K562 (cell line): Measurements from ENCODE around the gene USP28. TPM values are rescaled to one million over a fixed set of nuclear protein-coding genes. Genes with fewer than 3 reads are reported as not detected.

ENCODE experiments used
- ARNT ChIP-seq, 2 experiments: fragments of 450-650 bp; IDR thresholded peaks; 2 replicates each; pipeline ENCODE4 v1.6.1; 2016; ENCODE audit warnings: mild to moderate bottlenecking in 1 of 2
- BRF2 ChIP-seq: IDR thresholded peaks from 3 replicates; pipeline ENCODE4 v1.6.1; 2011; ENCODE audit warnings: borderline replicate concordance, mild to moderate bottlenecking; ENCODE audit not compliant: insufficient read length, insufficient read depth
- CBFA2T2 ChIP-seq: fragments of 450-650 bp; conservative IDR thresholded peaks from 2 replicates; pipeline ENCODE4 v1.6.1; 2017; ENCODE audit warnings: mild to moderate bottlenecking
- GTF2E2 ChIP-seq: fragments of 200-800 bp; sonication (Bioruptor generic); IDR thresholded peaks from 2 replicates; pipeline ENCODE4 v1.6.1; 2016; ENCODE audit warnings: missing genetic modification characterization, missing compliant biosample characterization
- HINFP ChIP-seq: fragments of 450-650 bp; conservative IDR thresholded peaks from 2 replicates; pipeline ENCODE4 v1.6.1; 2016; ENCODE audit warnings: missing genetic modification characterization, low read depth, mild to moderate bottlenecking, control low read depth, missing compliant biosample characterization
- ILK ChIP-seq: fragments of 450-650 bp; IDR thresholded peaks from 2 replicates; pipeline ENCODE4 v1.6.1; 2016; ENCODE audit warnings: missing genetic modification characterization, low read depth, mild to moderate bottlenecking, missing compliant biosample characterization, moderate library complexity, borderline replicate concordance
- KLF10 ChIP-seq: fragments of 250-450 bp; sonication (Bioruptor Pico); IDR thresholded peaks from 2 replicates; pipeline ENCODE4 v1.6.1; 2021; ENCODE audit warnings: matching md5 sums
- MCM2 ChIP-seq: fragments of 450-650 bp; IDR thresholded peaks from 2 replicates; pipeline ENCODE4 v1.6.1; 2017; ENCODE audit warnings: low read depth, mild to moderate bottlenecking
- POLR2G ChIP-seq: fragments of 200-400 bp; formaldehyde crosslinking; IDR thresholded peaks from 2 replicates; pipeline ENCODE4 v1.6.1; 2017; ENCODE audit warnings: low read depth, mild to moderate bottlenecking, antibody characterized with exemption, low read length, moderate library complexity
- PRDM10 ChIP-seq: fragments of 450-650 bp; IDR thresholded peaks from 2 replicates; pipeline ENCODE4 v1.6.1; 2018; ENCODE audit not compliant: partially characterized antibody
- RBBP5 ChIP-seq: fragments of 200-600 bp; sonication (generic); IDR thresholded peaks from 2 replicates; pipeline ENCODE4 v1.6.1; 2012; ENCODE audit warnings: borderline replicate concordance, mild to moderate bottlenecking, low read length, control low read depth, inconsistent platforms; ENCODE audit not compliant: insufficient read depth, poor library complexity, severe bottlenecking
- RBM17 ChIP-seq: fragments of 200-400 bp; formaldehyde crosslinking; IDR thresholded peaks from 2 replicates; pipeline ENCODE4 v1.6.1; 2017; ENCODE audit warnings: low read depth, mild to moderate bottlenecking, low read length, borderline replicate concordance
- SMARCC2 ChIP-seq: fragments of 450-650 bp; IDR thresholded peaks from 2 replicates; pipeline ENCODE4 v1.6.1; 2017; ENCODE audit warnings: antibody characterized with exemption, moderate library complexity, mild to moderate bottlenecking, low read depth
- SOX6 ChIP-seq: fragments of 450-650 bp; IDR thresholded peaks from 2 replicates; pipeline ENCODE4 v1.6.1; 2014; ENCODE audit warnings: mild to moderate bottlenecking
- SRSF9 ChIP-seq: fragments of 200-400 bp; formaldehyde crosslinking; IDR thresholded peaks from 2 replicates; pipeline ENCODE4 v1.6.1; 2017; ENCODE audit warnings: low read depth, low read length, borderline replicate concordance
- SUPT5H ChIP-seq: fragments of 450-650 bp; IDR thresholded peaks from 2 replicates; pipeline ENCODE4 v1.6.1; 2016
- UBTF ChIP-seq, 2 experiments: IDR thresholded peaks; 2 replicates each; pipeline ENCODE4 v1.6.1; 2012; ENCODE audit warnings: improper control_type of control experiment in 2 of 2, low read depth in 2 of 2, low read length in 2 of 2, borderline replicate concordance in 1 of 2
- ZKSCAN8 ChIP-seq: fragments of 200-800 bp; sonication (Bioruptor generic); IDR thresholded peaks from 2 replicates; pipeline ENCODE4 v1.6.1; 2016; ENCODE audit warnings: missing genetic modification characterization, missing compliant biosample characterization
- polyA plus RNA-seq, 8 experiments: library from polyadenylated mRNA; depleted of rRNA in 4 of 8; stranded (reverse) in 5 of 8; unstranded in 3 of 8; fragments of >200 nt; fragmentation: Nextera tagmentation in 2 of 8; fragmentation: Illumina TruSeq in 1 of 8; extraction: Ambion mirVana in 2 of 8; extraction: Trizol in 1 of 8; gene quantifications; 2 replicates each; pipeline versions ENCODE4 v1.2.1 to v1.2.3, GENCODE V29; 2011 to 2014; ENCODE audit warnings: inconsistent platforms in 1 of 8, missing spikeins in 1 of 8
- total RNA-seq, 7 experiments: library from RNA; depleted of rRNA in 6 of 7; stranded (reverse); fragments of >200 nt in 6 of 7; fragmentation: Illumina TruSeq in 2 of 7; extraction: Trizol in 2 of 7; gene quantifications; 2 replicates each; pipeline versions ENCODE4 v1.2.1 to v1.2.3, GENCODE V29; 2011 to 2021; ENCODE audit warnings: low replicate concordance in 1 of 7

The USP28 gene
- total and polyA plus RNA-seq, 9 of the 15 experiments (the other 6 are each of a cell fraction or from before 2014, with no cell fraction given): 3.7 to 42.7 (median 20.3) TPM

- no peak for TF ChIP-seq RBM17
- TF ChIP-seq SUPT5H: peak; percentile 97
- TF ChIP-seq SRSF9: no peak
- TF ChIP-seq PRDM10: no peak
- no peak; the same call in 1 of the 2 replicates for TF ChIP-seq GTF2E2 (tag)
- peak; percentile 42 to 55; a peak in 2 of 4 replicates for TF ChIP-seq UBTF (IDR thresholded peaks at IDR 0.05; ENCODE audit: borderline replicate concordance in 1 of 2, low read depth in 2 of 2, low read length in 2 of 2)
- TF ChIP-seq SOX6: peak; percentile 65
- no peak for TF ChIP-seq SMARCC2
- no peak for TF ChIP-seq ILK
- no peak for TF ChIP-seq MCM2
- TF ChIP-seq ZKSCAN8: no peak
- no peak for TF ChIP-seq HINFP (tag)
- TF ChIP-seq POLR2G: peak; percentile 97
- peak; percentile 92 for TF ChIP-seq CBFA2T2
- no peak; a peak in 1 of 4 replicates for TF ChIP-seq ARNT (IDR thresholded peaks at IDR 0.05)
- no peak for TF ChIP-seq BRF2
- TF ChIP-seq RBBP5: peak; percentile 80
- no peak for TF ChIP-seq KLF10 (CRISPR knock-in tag)
These were observed at the start of gene USP28 (continued) for GRCh38 chr11:113875234-113876073.
